GM12878 (cell line): Measurements from ENCODE around the gene FGFBP1. TPM values are rescaled to one million over a fixed set of nuclear protein-coding genes. Genes with fewer than 3 reads are reported as not detected.

Experiments used
- ATAC-seq: fragments of 200-7000 bp; cut with Tn5 transposase; 3 replicates; pipeline ENCODE4 v1.9.1; 2020; ENCODE audit warnings: mild to moderate bottlenecking, moderate library complexity
- BruUV-seq: library from RNA; stranded (reverse); fragments of 400-500 nt; replicated peaks from 2 replicates; lab custom pipeline; 2021; lab: Mats Ljungman, UMichigan
- CTCF ChIA-PET: fragments of 300-600 bp; sonication (Branson Sonifier 250); formaldehyde crosslinking; extraction: SDS; loops from one replicate; lab custom pipeline; 2021; ENCODE audit warnings: inconsistent platforms; lab: Yijun Ruan, JAX
- POLR2A ChIA-PET: fragments of 350-600 bp; formaldehyde crosslinking; extraction: SDS; loops from one replicate; lab custom pipeline; 2021; ENCODE audit warnings: inconsistent platforms; lab: Charles Lee
- RAD21 ChIA-PET: fragments of 300-600 bp; sonication (Branson Sonifier 250); formaldehyde crosslinking; loops from one replicate; lab custom pipeline; 2023; ENCODE audit warnings: antibody characterized with exemption; ENCODE audit not compliant: unreplicated experiment; lab: Charles Lee
- SMC1A ChIA-PET: fragments of 300-600 bp; sonication (Branson Sonifier 250); formaldehyde crosslinking; loops from one replicate; lab custom pipeline; 2023; ENCODE audit not compliant: unreplicated experiment, uncharacterized antibody; lab: Charles Lee
- DNase-seq: peaks from one replicate; pipeline ENCODE4 v3.0.0-alpha.2; 2011; ENCODE audit warnings: low read depth, low spot score
- FAIRE-seq: peaks from 3 replicates; lab custom pipeline; 2011; peaks lifted over from hg19 to GRCh38; lab: Jason Lieb, UNC
- H2AFZ ChIP-seq: 2 replicates; pipeline ENCODE4 v1.6.0; 2011; ENCODE audit warnings: low read depth, low read length, control low read depth; ENCODE audit not compliant: control insufficient read depth
- H3K27ac ChIP-seq: 2 replicates; pipeline ENCODE4 v1.5.1; 2011; ENCODE audit warnings: control low read depth; ENCODE audit not compliant: control insufficient read depth, insufficient read depth
- H3K27me3 ChIP-seq, 2 experiments: replicated peaks in 1 of 2; 2 replicates each; pipeline versions ENCODE4 v1.6.0 to v1.6.1; 2011; ENCODE audit warnings: low read length in 1 of 2; ENCODE audit not compliant: control insufficient read depth in 2 of 2, insufficient read depth in 2 of 2
- H3K36me3 ChIP-seq, 2 experiments: 2 replicates each; pipeline ENCODE4 v1.5.1; 2011; ENCODE audit warnings: low read length in 1 of 2; ENCODE audit not compliant: control insufficient read depth in 2 of 2, insufficient read depth in 2 of 2
- H3K4me1 ChIP-seq: 2 replicates; pipeline ENCODE4 v1.6.1; 2011; ENCODE audit warnings: mild to moderate bottlenecking, low read length, moderate library complexity, mixed read lengths; ENCODE audit not compliant: control insufficient read depth, insufficient read depth
- H3K4me2 ChIP-seq: 2 replicates; pipeline ENCODE4 v1.6.0; 2011; ENCODE audit warnings: control low read depth; ENCODE audit not compliant: control insufficient read depth, insufficient read depth
- H3K4me3 ChIP-seq: fragments of 200-600 bp; sonication (generic); 2 replicates; pipeline ENCODE4 v1.5.1; 2016
- H3K79me2 ChIP-seq: 2 replicates; pipeline ENCODE4 v1.6.0; 2011; ENCODE audit warnings: low read length; ENCODE audit not compliant: control insufficient read depth, insufficient read depth
- H3K9ac ChIP-seq: 2 replicates; pipeline ENCODE4 v1.8.0; 2011; ENCODE audit warnings: low read length, control low read depth, mixed read lengths; ENCODE audit not compliant: control insufficient read depth, insufficient read depth
- H3K9me3 ChIP-seq: replicated peaks from 3 replicates; pipeline ENCODE4 v1.5.1; 2011; ENCODE audit warnings: mild to moderate bottlenecking, low read length; ENCODE audit not compliant: control insufficient read depth, insufficient read depth
- H4K20me1 ChIP-seq: 2 replicates; pipeline ENCODE4 v1.6.0; 2011; ENCODE audit not compliant: control insufficient read depth, insufficient read depth
- BRCA1 ChIP-seq: IDR thresholded peaks from 2 replicates; pipeline ENCODE4 v1.6.1; 2011; ENCODE audit warnings: low read depth, low read length, improper control_type of control experiment
- DPF2 ChIP-seq: fragments of 450-650 bp; IDR thresholded peaks from 2 replicates; pipeline ENCODE4 v1.6.1; 2017; ENCODE audit warnings: mild to moderate bottlenecking
- IKZF1 ChIP-seq: fragments of 450-650 bp; conservative IDR thresholded peaks from 2 replicates; pipeline ENCODE4 v1.6.1; 2017; ENCODE audit warnings: antibody characterized with exemption, mild to moderate bottlenecking
- IKZF2 ChIP-seq, 2 experiments: fragments of 450-650 bp; IDR thresholded peaks; 2 replicates each; pipeline ENCODE4 v1.6.1; 2017; ENCODE audit warnings: mild to moderate bottlenecking in 2 of 2, moderate library complexity in 2 of 2
- MTA2 ChIP-seq: fragments of 450-650 bp; IDR thresholded peaks from 2 replicates; pipeline ENCODE4 v1.6.1; 2016; ENCODE audit warnings: low read depth, mild to moderate bottlenecking, moderate library complexity
- YBX1 ChIP-seq: fragments of 450-650 bp; IDR thresholded peaks from 2 replicates; pipeline ENCODE4 v1.6.1; 2016; ENCODE audit warnings: antibody characterized with exemption
- ZNF274 ChIP-seq: IDR thresholded peaks from one replicate; pipeline ENCODE4 v1.8.0; 2011; ENCODE audit not compliant: insufficient read length, insufficient read depth
- in situ Hi-C: fragments of 300-500 bp; cut with MboI; formaldehyde crosslinking; loops from 9 replicates; pipeline ENCODE4 v1.14.3; 2018; ENCODE audit warnings: mixed read lengths
- intact Hi-C: fragments of 100-400 bp; cut with micrococcal nuclease; formaldehyde crosslinking; loops from one replicate; pipeline ENCODE4 v1.14.2; 2022; ENCODE audit not compliant: unreplicated experiment
- polyA plus RNA-seq, 11 experiments: library from polyadenylated mRNA; depleted of rRNA in 4 of 11; unstranded in 6 of 11; stranded (reverse) in 5 of 11; fragments of >200 nt; fragmentation: Nextera tagmentation in 4 of 11; fragmentation: Illumina TruSeq in 1 of 11; extraction: Ambion mirVana in 4 of 11; extraction: Trizol in 1 of 11; gene quantifications; 1 replicate in 1 of 11; 2 replicates in 10 of 11; pipeline versions ENCODE4 v1.2.1 to v1.2.3, GENCODE V29; 2011 to 2016; ENCODE audit warnings: inconsistent platforms in 2 of 11, missing spikeins in 2 of 11, low read depth in 1 of 11
- total RNA-seq, 4 experiments: library from RNA; depleted of rRNA in 3 of 4; stranded (reverse); fragments of >200 nt in 3 of 4; fragmentation: Illumina TruSeq in 1 of 4; extraction: Trizol in 1 of 4; gene quantifications; 2 replicates each; pipeline versions ENCODE4 v1.2.1 to v1.2.3, GENCODE V29; 2013 to 2021
- TF ChIP-seq, protein P1 (sequence below): fragments of 450-650 bp; IDR thresholded peaks from 2 replicates; pipeline ENCODE4 v1.6.1; 2017; ENCODE audit warnings: mild to moderate bottlenecking, low read depth, inconsistent platforms; ENCODE audit not compliant: poor library complexity, severe bottlenecking

FGFBP1 gene
- total and polyA plus RNA-seq, 10 of the 15 experiments (the other 5 are each of a cell fraction or from before 2014, with no cell fraction given): 0.09 to 0.11 (median 0.09) TPM; not detected in 7

DNA sequence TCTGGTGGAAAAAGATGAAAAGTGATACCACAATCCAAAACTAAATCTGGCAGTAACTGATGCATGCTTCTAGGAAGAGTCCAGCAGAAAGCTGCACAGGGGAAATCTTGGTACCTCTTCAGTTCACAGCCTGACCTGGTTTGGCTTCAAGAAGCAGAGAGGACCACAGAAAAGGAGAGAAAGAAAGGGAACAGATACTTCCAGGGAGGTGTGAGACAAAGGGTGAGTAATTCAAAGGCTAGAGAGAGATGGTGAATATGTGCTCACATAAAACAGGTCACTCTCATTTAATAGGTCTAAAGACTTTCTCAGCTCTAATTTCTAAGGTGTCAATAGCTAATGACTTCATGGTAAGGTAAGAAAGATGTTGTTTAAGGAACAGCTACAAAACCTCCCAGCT, 13.2 kb upstream of the FGFBP1 start:
- Histone ChIP-seq H3K36me3 (no peaks in the 10 kb centered on the region), H2AFZ (no peak overlapping the region), H3K27me3 (no peaks in the 10 kb centered on the region), H3K4me3 (no peak overlapping the region), H4K20me1 (no peaks in the 10 kb centered on the region), H3K79me2 (no peaks in the 10 kb centered on the region), H3K9me3 (no peaks in the 10 kb centered on the region; the same call in 2 of the 3 replicates), H3K4me1 (0 out of 2 replicates have a peak, but pooled peaks cover 3% of the 10 kb centered on the region), H3K4me2 (no peak overlapping the region), H3K9ac (no peak overlapping the region), H3K27ac (no peak overlapping the region)
- ATAC-seq (peak; percentile 45), FAIRE-seq (no peak), DNase-seq (no peak)
- RAD21 ChIA-PET: interaction anchor here (1.0 to 6.1 kb wide), 3 partner anchors 61 to 146 kb away, joined by 4 to 142 read pairs (median 5); no protein-coding TSS in a partner anchor
- SMC1A ChIA-PET: interaction anchor here (0.8 to 5.9 kb wide), 4 partner anchors 59 to 224 kb away, joined by 3 to 179 read pairs (median 20); no protein-coding TSS in a partner anchor
- 0 out of 4 replicates have a peak, but pooled peaks of 1 of the 2 experiments have one; percentile 21 for TF ChIP-seq IKZF2 (IDR thresholded peaks at IDR 0.05)
- TF ChIP-seq YBX1: no peak
- TF ChIP-seq, protein P1, sequence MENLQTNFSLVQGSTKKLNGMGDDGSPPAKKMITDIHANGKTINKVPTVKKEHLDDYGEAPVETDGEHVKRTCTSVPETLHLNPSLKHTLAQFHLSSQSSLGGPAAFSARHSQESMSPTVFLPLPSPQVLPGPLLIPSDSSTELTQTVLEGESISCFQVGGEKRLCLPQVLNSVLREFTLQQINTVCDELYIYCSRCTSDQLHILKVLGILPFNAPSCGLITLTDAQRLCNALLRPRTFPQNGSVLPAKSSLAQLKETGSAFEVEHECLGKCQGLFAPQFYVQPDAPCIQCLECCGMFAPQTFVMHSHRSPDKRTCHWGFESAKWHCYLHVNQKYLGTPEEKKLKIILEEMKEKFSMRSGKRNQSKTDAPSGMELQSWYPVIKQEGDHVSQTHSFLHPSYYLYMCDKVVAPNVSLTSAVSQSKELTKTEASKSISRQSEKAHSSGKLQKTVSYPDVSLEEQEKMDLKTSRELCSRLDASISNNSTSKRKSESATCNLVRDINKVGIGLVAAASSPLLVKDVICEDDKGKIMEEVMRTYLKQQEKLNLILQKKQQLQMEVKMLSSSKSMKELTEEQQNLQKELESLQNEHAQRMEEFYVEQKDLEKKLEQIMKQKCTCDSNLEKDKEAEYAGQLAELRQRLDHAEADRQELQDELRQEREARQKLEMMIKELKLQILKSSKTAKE: peak; percentile 28
- 0 out of 2 replicates have a peak, but pooled peaks have one; percentile 39 for TF ChIP-seq DPF2
- 0 out of 2 replicates have a peak, but pooled peaks have one; percentile 24 for TF ChIP-seq IKZF1
- TF ChIP-seq MTA2: peak; percentile 39; the same call in 1 of the 2 replicates
- no peak for TF ChIP-seq BRCA1
- TF ChIP-seq ZNF274: no peak
- CTCF ChIA-PET: interaction anchor here (6.1 kb wide), 2 partner anchors 70 to 145 kb away, joined by 161 to 194 read pairs; no protein-coding TSS in a partner anchor
- intact Hi-C loops (no loop called here), in situ Hi-C loops (loop anchor here (5.0 to 25.0 kb wide), 3 partner anchors 67 to 714 kb away; no protein-coding TSS in a partner anchor)
- POLR2A ChIA-PET: no interaction called here
- no TSS peak for BruUV-seq
